Right ventricle myocardium inferior (tissue), 1 donor: ENCODE data around the gene RBM20. TPM values are rescaled to one million over a fixed set of nuclear protein-coding genes. Genes with fewer than 3 reads are reported as not detected.
"Not testable (repeated sequence)": the region's sequence is repeated elsewhere in the genome, so short reads cannot be mapped to it uniquely, and the experiment has no call there.

Source experiments
- ATAC-seq: fragments of 200-7000 bp; cut with Tn5 transposase; one replicate; pipeline ENCODE4 v1.9.1; 2020; ENCODE audit warnings: mild to moderate bottlenecking, moderate library complexity
- DNase-seq: peaks from one replicate; pipeline ENCODE4 v3.0.0; 2021; ENCODE audit errors: missing footprints
- intact Hi-C: fragments of 100-400 bp; cut with DNase I; formaldehyde crosslinking; loops from one replicate; pipeline ENCODE4 v1.11.0; 2022
- total RNA-seq: library from RNA; stranded (reverse); fragmentation: NEBNext Ultra II Directional; extraction: Animal tissue kit (Norgen Biotek cat#: 25700); gene quantifications from one replicate; pipeline ENCODE4 v1.2.1, GENCODE V29; 2021
- donor health status: DM: no; HTN: yes; CAD: no; lungs with severe emphysema.

Gene RBM20
- total RNA-seq, 1 donor from 2014 or later = 103 TPM

- no peak for DNase-seq
- ATAC-seq = no peak
- intact Hi-C loops = loop anchor here (5.0 to 10.0 kb wide), 2 partner anchors 58 to 105 kb away; no protein-coding TSS in a partner anchor
Observed at GRCh38 chr10:110686949-110687348, 42.8 kb downstream of the RBM20 start.

GRCh38 chr10:110687400-110687799 is 43.3 kb downstream of the RBM20 start:
- DNase-seq = no peak
- intact Hi-C loops = loop anchor here (5.0 to 10.0 kb wide), 2 partner anchors 57 to 105 kb away; no protein-coding TSS in a partner anchor
- no peak for ATAC-seq

- DNase-seq = no peak
- intact Hi-C loops = no loop called here
- no peak for ATAC-seq
Observed at GRCh38 chr10:110691139-110691538, 47.0 kb downstream of the RBM20 start.

- ATAC-seq (no peak), DNase-seq (no peak)
- intact Hi-C loops = no loop called here
Observed at GRCh38 chr10:110694263-110694662, 50.1 kb downstream of the RBM20 start.

GRCh38 chr10:110694820-110695538 is 50.8 kb downstream of the RBM20 start:
- ATAC-seq = no peak
- intact Hi-C loops = no loop called here

GRCh38 chr10:110695539-110695886 is 51.4 kb downstream of the RBM20 start:
- intact Hi-C loops = no loop called here
- DNase-seq = no peak
- no peak for ATAC-seq

More at GRCh38 chr10:110694820-110695538, 50.8 kb downstream of the RBM20 start:
- no peak for DNase-seq

- ATAC-seq (no peak), DNase-seq (no peak)
- intact Hi-C loops = no loop called here
Observed at GRCh38 chr10:110696436-110696835, 52.3 kb downstream of the RBM20 start.

- intact Hi-C loops = loop anchor here (1.0 kb wide), 1 partner anchor 13 kb away; no protein-coding TSS in a partner anchor
- no peak for DNase-seq
- ATAC-seq = peak; percentile 53
Observed at GRCh38 chr10:110698340-110698739, 54.2 kb downstream of the RBM20 start.

GRCh38 chr10:110698782-110699201 is 54.7 kb downstream of the RBM20 start:
- intact Hi-C loops = loop anchor here (1.0 kb wide), 1 partner anchor 13 kb away; no protein-coding TSS in a partner anchor
- DNase-seq (no peak), ATAC-seq (peak; percentile 80)

GRCh38 chr10:110699859-110700468 is 55.8 kb downstream of the RBM20 start:
- peak; percentile 66 for ATAC-seq
- intact Hi-C loops = loop anchor here (2.0 kb wide), 1 partner anchor 43 kb away; no protein-coding TSS in a partner anchor
- no peak for DNase-seq

GRCh38 chr10:110700947-110701616 is 56.9 kb downstream of the RBM20 start:
- intact Hi-C loops = loop anchor here (2.0 kb wide), 1 partner anchor 42 kb away; no protein-coding TSS in a partner anchor
- DNase-seq = no peak
- ATAC-seq = no peak

- DNase-seq (no peak), ATAC-seq (no peak)
- intact Hi-C loops = loop anchor here (2.0 kb wide), 1 partner anchor 41 kb away; no protein-coding TSS in a partner anchor
Observed at GRCh38 chr10:110701617-110701971, 57.5 kb downstream of the RBM20 start.

- DNase-seq (no peak), ATAC-seq (no peak)
- intact Hi-C loops = no loop called here
Observed at GRCh38 chr10:110704070-110704469, 59.9 kb downstream of the RBM20 start.

- DNase-seq (no peak), ATAC-seq (no peak)
- intact Hi-C loops = no loop called here
Observed at GRCh38 chr10:110704906-110705476, 60.9 kb downstream of the RBM20 start.

GRCh38 chr10:110705596-110705995 is 61.5 kb downstream of the RBM20 start:
- ATAC-seq, intact Hi-C loops, DNase-seq: not testable (repeated sequence)

GRCh38 chr10:110706690-110707098 is 62.6 kb downstream of the RBM20 start:
- intact Hi-C loops = no loop called here
- DNase-seq (no peak), ATAC-seq (no peak)

GRCh38 chr10:110708776-110709443 is 64.8 kb downstream of the RBM20 start:
- DNase-seq = no peak
- peak; percentile 74 for ATAC-seq
- intact Hi-C loops = no loop called here

GRCh38 chr10:110709444-110709828 is 65.3 kb downstream of the RBM20 start:
- DNase-seq (no peak), ATAC-seq (no peak)
- intact Hi-C loops = no loop called here
